CD4-positive, alpha-beta T cell (primary cell): Measurements from ENCODE around the gene LDAH. TPM values are rescaled to one million over a fixed set of nuclear protein-coding genes. Genes with fewer than 3 reads are reported as not detected.

Experiments used
- ATAC-seq: fragments of 200-7000 bp; cut with Tn5 transposase; one replicate; pipeline ENCODE4 v1.10.0; 2022; ENCODE audit warnings: mild to moderate bottlenecking; ENCODE audit not compliant: poor library complexity
- CTCF ChIA-PET: fragments of 350-600 bp; sonication (Branson Sonifier 250); formaldehyde crosslinking; loops from one replicate; lab custom pipeline; 2021; ENCODE audit warnings: antibody characterized with exemption, inconsistent platforms; lab: Charles Lee
- POLR2A ChIA-PET: fragments of 350-600 bp; sonication (Branson Sonifier 250); formaldehyde crosslinking; loops from one replicate; lab custom pipeline; 2021; ENCODE audit warnings: antibody characterized with exemption, inconsistent platforms; lab: Charles Lee
- DNase-seq, 14 experiments: peaks; one replicate each; pipeline ENCODE4 v3.0.0-alpha.2; 2013 to 2020; ENCODE audit warnings: mixed read lengths in 2 of 14
- H3K27ac ChIP-seq, 2 donors: one replicate each; pipeline versions ENCODE4 v1.5.1 to v1.7.0; 2013; ENCODE audit warnings: low read length in 2 of 2, low read depth in 1 of 2, mild to moderate bottlenecking in 1 of 2
- H3K27me3 ChIP-seq, 2 experiments: 1 replicate in 1 of 2; 2 replicates in 1 of 2; pipeline versions ENCODE4 v1.6.1 to v1.7.0; 2013; ENCODE audit warnings: low read length in 2 of 2, control low read depth in 1 of 2, mild to moderate bottlenecking in 1 of 2, moderate library complexity in 1 of 2; ENCODE audit not compliant: insufficient read depth in 2 of 2, control insufficient read depth in 1 of 2
- H3K36me3 ChIP-seq: one replicate; pipeline ENCODE4 v1.6.1; 2013; ENCODE audit warnings: low read length, control low read depth; ENCODE audit not compliant: insufficient read depth
- H3K4me1 ChIP-seq: one replicate; pipeline ENCODE4 v1.6.1; 2013; ENCODE audit warnings: low read length, control low read depth; ENCODE audit not compliant: insufficient read depth
- H3K4me3 ChIP-seq: one replicate; pipeline ENCODE4 v1.5.1; 2013; ENCODE audit warnings: mild to moderate bottlenecking, low read length, moderate library complexity
- H3K9me3 ChIP-seq, 2 experiments: 1 replicate in 1 of 2; 2 replicates in 1 of 2; pipeline versions ENCODE4 v1.6.1 to v1.7.0; 2013; ENCODE audit warnings: low read length in 2 of 2, mild to moderate bottlenecking in 2 of 2, control low read depth in 1 of 2, moderate library complexity in 1 of 2; ENCODE audit not compliant: control insufficient read depth in 1 of 2, insufficient read depth in 1 of 2
- H3K27ac Mint-ChIP-seq: one replicate; pipeline ENCODE4 v1.8.0; 2020; ENCODE audit warnings: mixed read lengths
- H3K27me3 Mint-ChIP-seq: one replicate; pipeline ENCODE4 v1.8.0; 2021; ENCODE audit warnings: mixed read lengths
- H3K36me3 Mint-ChIP-seq: one replicate; pipeline ENCODE4 v1.8.0; 2021; ENCODE audit warnings: low read depth, mixed read lengths
- H3K4me1 Mint-ChIP-seq: one replicate; pipeline ENCODE4 v1.8.0; 2021; ENCODE audit warnings: low read depth, mixed read lengths
- H3K4me3 Mint-ChIP-seq: one replicate; pipeline ENCODE4 v1.8.0; 2020; ENCODE audit warnings: mild to moderate bottlenecking, mixed read lengths
- H3K9me3 Mint-ChIP-seq: one replicate; pipeline ENCODE4 v1.8.0; 2020; ENCODE audit warnings: mixed read lengths
- intact Hi-C, 2 experiments: fragments of 100-400 bp; cut with DNase I in 1 of 2; cut with micrococcal nuclease in 1 of 2; formaldehyde crosslinking; loops; one replicate each; pipeline versions ENCODE4 v1.15.1 to v1.9.0; 2023 to 2025; cut with DNase I, micrococcal nuclease
- total RNA-seq, 174 experiments: library from RNA in 2 of 174; stranded (reverse) in 2 of 174; gene quantifications; one replicate each; pipeline ENCODE4 v1.2.3 and lab custom pipeline; 2021 to 2026
- TF ChIP-seq, protein P1 (sequence below): fragments of 200-600 bp; IDR thresholded peaks from one replicate; pipeline ENCODE4 v1.8.0; 2022; ENCODE audit warnings: antibody characterized with exemption, mild to moderate bottlenecking

LDAH gene
- total RNA-seq, 2 experiments from 2014 or later: 6.5 to 7.2 TPM

DNA sequence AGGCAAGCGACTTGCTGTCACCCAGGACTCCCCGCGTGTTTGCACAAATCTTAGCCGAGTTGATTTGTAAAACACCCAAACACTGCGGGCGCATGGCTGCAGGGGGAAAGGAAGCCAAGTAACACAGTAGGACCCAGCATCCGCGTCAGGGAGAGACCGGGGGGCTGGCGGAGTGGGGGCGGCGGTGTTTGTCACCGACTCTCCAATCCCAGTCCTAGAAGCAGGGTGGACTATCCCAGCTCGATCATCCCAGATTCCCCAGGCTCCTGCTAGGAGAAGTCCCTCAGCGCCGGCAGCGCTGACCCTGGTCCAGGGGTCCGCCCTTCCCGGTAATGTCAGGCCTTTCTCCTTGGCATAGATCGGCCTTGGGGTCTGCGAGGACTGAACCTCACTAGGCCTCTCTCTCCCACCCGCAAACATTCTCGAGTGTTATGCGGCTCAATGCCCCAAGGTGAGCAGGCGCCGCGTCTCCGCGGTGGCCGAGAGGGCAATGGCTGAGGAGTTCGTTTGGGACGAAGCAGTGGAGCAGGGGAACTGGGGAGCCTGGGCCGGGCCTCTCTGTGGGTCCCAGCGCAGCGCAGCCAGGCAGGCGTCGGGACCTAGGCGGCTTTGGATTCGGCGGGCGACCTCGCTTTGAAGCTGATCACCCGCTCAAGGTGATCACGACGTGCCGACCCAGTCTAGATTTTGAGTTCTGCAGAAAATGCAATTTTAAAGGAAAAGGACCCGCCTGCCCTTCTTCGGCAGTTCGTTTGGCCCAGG lies 157.5 kb downstream of the LDAH start:
- TF ChIP-seq, protein P1, sequence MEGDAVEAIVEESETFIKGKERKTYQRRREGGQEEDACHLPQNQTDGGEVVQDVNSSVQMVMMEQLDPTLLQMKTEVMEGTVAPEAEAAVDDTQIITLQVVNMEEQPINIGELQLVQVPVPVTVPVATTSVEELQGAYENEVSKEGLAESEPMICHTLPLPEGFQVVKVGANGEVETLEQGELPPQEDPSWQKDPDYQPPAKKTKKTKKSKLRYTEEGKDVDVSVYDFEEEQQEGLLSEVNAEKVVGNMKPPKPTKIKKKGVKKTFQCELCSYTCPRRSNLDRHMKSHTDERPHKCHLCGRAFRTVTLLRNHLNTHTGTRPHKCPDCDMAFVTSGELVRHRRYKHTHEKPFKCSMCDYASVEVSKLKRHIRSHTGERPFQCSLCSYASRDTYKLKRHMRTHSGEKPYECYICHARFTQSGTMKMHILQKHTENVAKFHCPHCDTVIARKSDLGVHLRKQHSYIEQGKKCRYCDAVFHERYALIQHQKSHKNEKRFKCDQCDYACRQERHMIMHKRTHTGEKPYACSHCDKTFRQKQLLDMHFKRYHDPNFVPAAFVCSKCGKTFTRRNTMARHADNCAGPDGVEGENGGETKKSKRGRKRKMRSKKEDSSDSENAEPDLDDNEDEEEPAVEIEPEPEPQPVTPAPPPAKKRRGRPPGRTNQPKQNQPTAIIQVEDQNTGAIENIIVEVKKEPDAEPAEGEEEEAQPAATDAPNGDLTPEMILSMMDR: no peak
- H3K27me3 ChIP-seq: peaks cover 82 to 89% of the 10 kb centered on the region in 2 experiments
- H3K27ac Mint-ChIP-seq: no peak overlapping the region

DNA sequence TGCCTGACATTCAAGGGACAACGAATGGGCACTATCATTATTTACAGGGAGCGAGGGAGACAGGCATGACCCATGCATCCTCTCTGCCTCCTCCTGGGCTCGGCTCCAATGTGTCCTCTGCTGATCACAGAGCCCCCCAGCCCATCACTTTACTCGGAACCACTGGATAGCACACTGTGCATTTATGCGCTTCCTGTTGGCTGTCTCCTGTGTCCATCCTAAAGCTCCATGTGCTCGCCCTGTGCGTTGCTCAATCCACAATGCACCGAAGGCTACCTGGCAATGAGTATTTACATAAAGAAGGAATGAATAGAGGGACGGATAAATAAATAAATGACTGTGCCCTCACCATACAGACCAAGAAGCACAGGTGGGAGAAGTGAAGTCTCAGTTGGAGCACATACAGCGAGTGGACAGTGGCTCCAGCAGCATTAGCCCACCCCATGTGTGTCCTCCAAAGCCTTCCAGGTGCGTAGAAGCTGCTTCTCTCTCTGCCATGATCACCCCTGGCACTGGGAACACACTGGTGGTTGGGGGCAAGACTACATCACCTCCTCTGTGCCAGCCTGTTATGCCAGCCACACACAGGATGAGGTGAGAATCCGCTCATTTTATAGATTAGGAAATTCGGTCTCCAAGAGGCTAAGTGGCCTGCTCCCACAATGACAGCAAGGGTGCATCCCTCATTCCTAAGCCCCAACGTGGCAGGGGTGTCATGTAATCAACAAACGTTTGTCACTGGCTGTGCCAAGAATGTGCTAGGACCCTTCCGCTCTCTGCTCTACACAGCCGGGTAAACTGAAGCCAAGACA lies 158.3 kb downstream of the LDAH start:
- Mint-ChIP-seq H3K27me3 (peaks cover 85% of the 10 kb centered on the region), H3K4me1 (peaks cover 29% of the 10 kb centered on the region), H3K27ac (no peak overlapping the region), H3K9me3 (no peaks in the 10 kb centered on the region), H3K4me3 (peak overlapping the region; percentile 27), H3K36me3 (no peaks in the 10 kb centered on the region)
- ATAC-seq (no peak), DNase-seq (no peak)
- TF ChIP-seq, protein P1: no peak
- intact Hi-C loops: loop anchor here (5.0 to 10.0 kb wide), 2 partner anchors 160 to 648 kb away; partner anchors contain the start of gene LDAH (in 1 of the 2)
- H3K27ac ChIP-seq: no peak overlapping the region
- no peaks in the 10 kb centered on the region for H3K36me3 ChIP-seq
- H3K4me1 ChIP-seq: peaks cover 37% of the 10 kb centered on the region
- ChIA-PET CTCF (interaction anchor here (8.0 kb wide), 1 partner anchor 14 kb away, joined by 52 read pairs; the partner anchor contains the start of gene HS1BP3), POLR2A (no interaction called here)
- peaks cover 74 to 84% of the 10 kb centered on the region in 2 experiments for H3K27me3 ChIP-seq
- H3K9me3 ChIP-seq: peaks cover 0 to 25% of the 10 kb centered on the region in 2 experiments
- H3K4me3 ChIP-seq: no peak overlapping the region

More for the DNA sequence above, 157.5 kb downstream of the LDAH start:
- Histone ChIP-seq H3K27ac (no peak overlapping the region), H3K4me1 (peaks cover 44% of the 10 kb centered on the region), H3K9me3 (peaks cover 0 to 32% of the 10 kb centered on the region in 2 experiments), H3K36me3 (no peaks in the 10 kb centered on the region), H3K4me3 (peak overlapping the region; percentile 44)
- ChIA-PET CTCF (interaction anchor here (1.6 to 8.0 kb wide), 2 partner anchors 15 to 298 kb away, joined by 5 to 52 read pairs; partner anchors contain the start of gene HS1BP3), POLR2A (interaction anchor here (1.0 to 1.9 kb wide), 4 partner anchors 10 to 219 kb away, joined by 3 to 8 read pairs (median 4); partner anchors contain the start of genes HS1BP3 and RHOB)
- no peaks in the 10 kb centered on the region for H3K9me3 Mint-ChIP-seq
- H3K4me3 Mint-ChIP-seq: peak overlapping the region; percentile 85
- peaks cover 29% of the 10 kb centered on the region for H3K4me1 Mint-ChIP-seq
- intact Hi-C loops: loop anchor here in 1 of 2 experiments (10.0 kb wide), 1 partner anchor 159 kb away; the partner anchor contains the start of gene LDAH
- peaks cover 86% of the 10 kb centered on the region for H3K27me3 Mint-ChIP-seq
- no peaks in the 10 kb centered on the region for H3K36me3 Mint-ChIP-seq
- ATAC-seq (no peak), DNase-seq (peak in 2 of 14 experiments; percentile 21 to 28)

DNA sequence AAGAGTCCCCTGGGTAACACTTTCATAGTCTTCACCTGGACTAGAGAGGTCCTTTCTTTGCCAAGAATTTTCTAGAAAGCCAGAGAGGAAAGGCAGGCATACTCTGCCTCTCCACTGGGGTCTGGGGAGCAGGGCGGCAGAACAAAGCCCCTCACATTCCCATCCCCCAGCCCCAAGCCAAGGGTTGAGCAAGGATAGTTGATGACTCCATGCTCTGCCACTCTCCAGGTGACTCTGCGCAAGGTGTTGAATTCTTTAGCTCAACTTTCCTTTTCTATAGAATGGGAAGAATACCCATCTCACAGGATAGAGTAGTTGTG lies 158.9 kb downstream of the LDAH start:
- ChIA-PET POLR2A (no interaction called here), CTCF (interaction anchor here (8.0 kb wide), 1 partner anchor 13 kb away, joined by 52 read pairs; the partner anchor contains the start of gene HS1BP3)
- peaks cover 24% of the 10 kb centered on the region for H3K4me1 Mint-ChIP-seq
- H3K9me3 Mint-ChIP-seq: no peaks in the 10 kb centered on the region
- no peak for DNase-seq
- H3K27ac ChIP-seq: no peak overlapping the region
- peaks cover 0 to 22% of the 10 kb centered on the region in 2 experiments for H3K9me3 ChIP-seq
- no peaks in the 10 kb centered on the region for H3K36me3 Mint-ChIP-seq
- H3K36me3 ChIP-seq: no peaks in the 10 kb centered on the region
- H3K27ac Mint-ChIP-seq: no peak overlapping the region
- peaks cover 85% of the 10 kb centered on the region for H3K27me3 Mint-ChIP-seq
- no peak for ATAC-seq
- TF ChIP-seq, protein P1: no peak
- peaks cover 68 to 80% of the 10 kb centered on the region in 2 experiments for H3K27me3 ChIP-seq
- H3K4me1 ChIP-seq: peaks cover 31% of the 10 kb centered on the region
- intact Hi-C loops: loop anchor here (5.0 to 10.0 kb wide), 2 partner anchors 161 to 648 kb away; partner anchors contain the start of gene LDAH (in 1 of the 2)
- no peak overlapping the region for H3K4me3 ChIP-seq
- peak overlapping the region; percentile 3 for H3K4me3 Mint-ChIP-seq
